Measurements from ENCODE around the gene PRKCG.
"Not testable (repeated sequence)": the region's sequence is repeated elsewhere in the genome, so short reads cannot be mapped to it uniquely, and the experiment has no call there.

Gene PRKCG

GRCh38 chr19:53944933-53945332 lies 62.9 kb downstream of the PRKCG start:
- no peak for DNase-seq

- no peak for DNase-seq
Measured at GRCh38 chr19:53945441-53945840, 63.4 kb downstream of the PRKCG start.

- DNase-seq = no peak
Measured at GRCh38 chr19:53945998-53946397, 64.0 kb downstream of the PRKCG start.

GRCh38 chr19:53947624-53948023 lies 65.6 kb downstream of the PRKCG start:
- DNase-seq = no peak

- DNase-seq = not testable (repeated sequence)
Measured at GRCh38 chr19:53948611-53949010, 66.6 kb downstream of the PRKCG start.

GRCh38 chr19:53951436-53951835 lies 69.4 kb downstream of the PRKCG start:
- DNase-seq = no peak

- DNase-seq = no peak
Measured at GRCh38 chr19:53951947-53952346, 70.0 kb downstream of the PRKCG start.

GRCh38 chr19:53953383-53953782 lies 71.4 kb downstream of the PRKCG start:
- DNase-seq = no peak
